ENCODE measurements around the gene CHSY3.

CHSY3 gene

GRCh38 chr5:129951039-129951438 is 46.8 kb downstream of the CHSY3 start:
- DNase-seq, result no peak

- DNase-seq, result no peak
These were observed 54.3 kb downstream of the CHSY3 start for GRCh38 chr5:129958581-129958980.

GRCh38 chr5:129960831-129961230 is 56.6 kb downstream of the CHSY3 start:
- DNase-seq, result no peak

- no peak for DNase-seq
These were observed 58.2 kb downstream of the CHSY3 start for GRCh38 chr5:129962506-129962905.

- DNase-seq, result no peak
These were observed 59.1 kb downstream of the CHSY3 start for GRCh38 chr5:129963359-129963758.

DNA sequence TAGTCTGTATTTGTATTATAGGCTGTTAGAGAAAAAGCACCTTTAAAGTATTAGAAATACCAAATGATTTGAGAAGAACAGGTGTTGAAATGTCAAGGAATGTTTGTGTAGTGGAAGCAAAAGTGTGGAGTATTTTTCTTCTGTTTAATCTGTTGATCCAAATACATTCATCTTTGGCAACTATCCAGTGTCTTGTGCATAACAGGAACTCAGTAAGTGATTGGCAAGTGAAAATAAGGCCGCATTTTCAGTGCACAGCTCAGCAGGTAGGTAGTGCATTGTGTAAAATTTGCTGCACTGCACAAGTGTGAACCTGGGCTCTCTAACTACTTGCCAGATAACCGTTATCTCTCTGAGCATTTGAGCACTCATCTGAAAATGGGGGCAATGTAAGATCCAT is 61.8 kb downstream of the CHSY3 start:
- no peak for DNase-seq

DNA sequence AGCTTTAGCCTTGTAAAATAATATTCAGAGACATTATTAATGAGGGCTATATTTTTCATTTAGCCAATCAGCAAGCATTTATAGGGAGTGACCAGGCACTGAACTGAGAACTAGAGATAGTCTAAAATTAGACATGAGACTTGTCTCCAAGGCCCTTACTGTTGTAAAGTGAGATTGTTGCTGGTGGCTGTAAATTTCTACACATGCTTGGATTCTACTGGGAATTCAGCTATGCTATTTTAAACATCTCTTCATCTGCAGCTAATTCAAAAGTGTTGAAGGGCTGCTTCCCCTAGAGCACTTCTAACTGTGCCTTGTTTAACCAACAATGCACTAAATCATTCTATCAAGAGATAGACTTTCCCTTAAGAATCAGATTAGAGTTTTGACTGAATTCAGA is 67.4 kb downstream of the CHSY3 start:
- no peak for DNase-seq

GRCh38 chr5:129972465-129973141 is 68.3 kb downstream of the CHSY3 start:
- no peak for DNase-seq

DNA sequence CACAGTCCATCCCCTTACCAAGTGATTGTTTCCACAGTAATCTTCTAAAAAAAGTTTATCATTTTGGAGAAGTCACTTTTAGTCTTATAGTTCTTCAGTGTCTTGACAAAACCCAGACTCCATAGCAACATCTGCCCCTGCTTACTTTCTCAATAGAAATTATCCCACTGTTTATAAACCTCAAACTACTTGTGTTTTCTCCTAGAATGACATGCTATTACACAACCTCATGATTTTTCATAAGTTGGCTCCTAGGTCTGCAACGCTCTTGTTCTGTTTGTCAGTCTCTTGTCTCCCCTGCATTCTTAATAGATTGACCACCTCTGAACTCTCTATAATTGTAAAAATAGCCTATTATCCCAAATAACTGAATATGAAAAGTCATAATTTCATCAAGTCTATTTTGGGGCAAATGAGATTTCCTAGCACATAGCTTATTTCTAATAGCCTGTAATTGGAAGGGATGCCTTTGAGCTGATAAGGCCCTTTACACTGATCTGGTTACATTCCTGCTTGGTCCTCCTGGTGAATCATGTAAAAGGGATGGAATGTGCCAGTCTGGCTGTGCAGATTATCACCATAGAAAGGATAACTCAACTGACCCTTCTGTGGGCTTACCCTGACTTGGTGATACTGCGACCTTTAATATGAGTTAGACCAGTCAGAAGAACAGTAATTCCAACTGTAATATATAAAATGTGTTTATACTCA is 69.6 kb downstream of the CHSY3 start:
- no peak for DNase-seq

DNA sequence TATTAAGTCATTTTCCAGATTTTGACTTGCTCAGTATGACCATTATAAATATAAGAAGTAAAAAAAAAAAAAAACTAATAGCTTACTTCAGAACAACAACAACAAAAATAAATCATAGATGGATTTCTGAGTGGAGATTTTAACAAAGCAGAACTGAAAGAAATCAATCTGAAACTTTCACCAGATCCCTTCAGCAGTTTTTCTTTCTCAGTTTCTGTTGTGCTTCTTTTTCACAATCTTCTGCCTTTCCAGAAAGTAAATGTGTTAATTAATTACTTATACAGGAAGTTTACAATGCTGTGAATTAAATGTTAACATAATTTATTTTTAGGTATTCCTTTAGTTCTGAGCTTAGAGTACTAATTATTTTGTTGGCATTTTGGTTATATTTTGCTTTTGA is 73.5 kb downstream of the CHSY3 start:
- no peak for DNase-seq

DNA sequence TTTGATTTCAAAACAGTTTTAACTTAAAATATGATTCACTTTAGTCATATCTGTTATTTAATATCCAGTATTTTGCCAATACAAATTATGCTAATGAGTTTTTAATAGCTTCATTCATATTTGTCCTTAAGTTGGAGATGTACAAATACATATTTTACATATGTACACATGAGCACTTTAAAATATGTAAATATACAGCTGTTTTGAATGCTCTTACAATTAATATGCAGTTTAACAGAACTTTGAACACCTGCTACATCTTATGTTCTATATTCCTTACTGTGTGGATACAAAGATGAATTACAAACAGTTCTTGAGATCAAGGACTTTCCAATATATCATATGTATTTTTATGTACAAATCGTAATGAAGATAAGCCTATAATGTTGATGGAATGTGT is 74.0 kb downstream of the CHSY3 start:
- DNase-seq, result no peak

- DNase-seq, result no peak
These were observed 84.2 kb downstream of the CHSY3 start for GRCh38 chr5:129988453-129988852.

DNA sequence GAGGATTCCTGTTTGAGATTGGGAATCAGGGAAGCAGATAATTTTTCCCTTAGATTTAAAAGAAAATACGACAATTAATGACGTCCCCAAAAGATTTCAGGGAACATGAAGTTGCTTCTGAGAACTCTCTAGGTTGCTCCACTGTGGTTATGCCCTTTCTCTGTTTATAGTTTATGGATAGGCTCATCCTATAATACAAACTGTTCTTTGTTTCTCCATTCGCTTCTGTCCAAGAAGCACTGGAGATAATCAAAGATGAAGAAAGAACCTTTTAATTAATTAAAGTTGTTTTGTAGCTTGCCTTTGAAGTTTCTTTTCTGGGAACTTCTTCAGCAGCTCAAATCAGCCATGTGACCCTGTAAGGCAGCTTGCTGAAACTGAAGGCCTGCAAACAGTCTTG is 87.5 kb downstream of the CHSY3 start:
- no peak for DNase-seq

- DNase-seq, result no peak
These were observed 92.6 kb downstream of the CHSY3 start for GRCh38 chr5:129996896-129997295.

DNA sequence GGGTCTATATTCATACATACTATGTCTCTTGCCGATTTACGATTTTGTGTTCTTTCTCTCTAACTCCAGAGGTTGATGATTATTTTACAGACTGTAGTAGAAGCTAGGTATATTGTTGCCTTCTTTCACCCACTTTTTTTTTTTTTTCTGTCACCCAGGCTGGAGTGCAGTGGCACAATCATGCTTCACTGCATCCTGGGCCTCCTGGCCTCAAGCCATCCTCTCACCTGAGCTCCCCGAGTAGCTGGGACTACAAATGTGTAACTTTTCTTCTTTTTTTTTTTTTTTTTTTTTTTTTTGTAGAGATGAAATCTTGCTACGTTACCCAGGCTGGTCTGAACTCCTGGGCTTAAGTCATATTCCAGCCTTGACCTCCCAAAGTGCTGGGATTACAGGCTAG is 96.2 kb downstream of the CHSY3 start:
- no peak for DNase-seq

DNA sequence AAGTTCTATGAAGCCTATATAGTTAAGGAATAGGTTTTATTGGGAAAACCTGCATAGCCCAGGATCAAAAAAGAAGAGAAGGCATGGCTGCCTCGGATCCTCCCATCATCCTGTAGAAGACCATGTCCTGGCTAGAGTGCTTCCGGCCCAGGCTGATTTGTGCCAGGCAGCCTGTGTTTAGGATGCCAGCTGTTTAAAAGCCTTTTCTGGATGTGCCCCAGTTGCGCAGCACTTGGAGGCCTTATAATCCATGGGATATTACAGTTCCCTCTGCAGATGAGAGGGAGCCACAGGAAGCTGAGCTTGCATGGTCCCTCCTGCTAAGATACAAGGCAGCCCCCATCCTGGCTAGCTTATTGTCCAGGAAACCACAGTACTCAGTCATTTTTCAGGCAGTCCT is 97.9 kb downstream of the CHSY3 start:
- no peak for DNase-seq

DNA sequence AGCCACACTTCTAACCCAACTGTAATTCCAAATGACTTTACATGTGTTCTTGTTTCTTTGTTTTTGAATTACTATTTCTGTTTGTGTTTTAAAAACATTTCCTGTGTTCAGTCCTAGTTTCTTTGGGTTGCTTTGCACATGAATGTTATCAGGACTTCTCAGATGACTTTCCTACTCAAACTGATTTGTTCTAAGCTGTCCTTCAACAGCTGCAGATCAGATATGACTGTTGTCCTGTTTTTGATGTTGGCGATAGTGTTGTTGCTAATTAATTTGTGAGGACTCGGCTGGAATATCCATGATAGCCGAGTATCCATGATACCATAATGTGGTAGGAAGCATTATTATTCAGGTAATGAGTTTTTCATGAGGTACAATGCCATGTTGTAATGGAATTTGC is 98.6 kb downstream of the CHSY3 start:
- no peak for DNase-seq

DNA sequence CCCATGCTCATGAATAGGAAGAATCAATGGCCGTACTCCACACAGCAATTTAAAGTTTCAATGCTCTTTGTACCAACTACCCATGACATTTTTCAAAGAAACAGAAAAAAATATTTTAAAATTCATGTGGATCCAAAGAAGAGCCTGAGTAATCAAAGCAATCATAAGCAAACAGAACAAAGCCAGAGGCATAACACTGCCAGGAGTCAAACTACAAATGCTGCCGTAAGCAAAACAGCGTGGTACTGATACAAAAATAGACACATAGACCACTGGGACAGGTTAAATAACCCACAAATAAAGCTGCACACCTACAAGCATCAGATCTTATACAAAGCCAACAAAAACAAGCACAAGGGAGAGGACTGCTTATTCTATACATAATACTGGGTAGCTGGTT is 107.7 kb downstream of the CHSY3 start:
- no peak for DNase-seq

DNA sequence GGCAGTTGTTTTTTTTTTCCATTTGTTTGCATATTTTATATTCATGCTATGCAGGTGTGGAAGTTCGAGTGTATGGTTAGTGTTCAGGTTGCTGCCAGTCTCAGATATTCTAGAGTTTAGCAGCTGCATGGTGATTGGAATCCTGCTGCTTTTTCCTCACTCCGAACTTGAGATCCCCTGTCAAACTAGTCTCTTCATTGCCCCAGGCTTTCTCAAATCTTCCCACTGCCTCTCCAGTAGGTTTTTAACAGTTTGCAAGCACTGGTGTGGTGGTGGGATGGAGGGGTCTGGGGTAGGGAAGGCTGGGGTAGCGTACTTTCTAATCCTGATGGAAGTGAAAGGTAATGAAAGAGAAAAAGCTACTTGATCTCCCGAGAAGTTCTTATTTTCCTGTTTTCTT is 112.9 kb downstream of the CHSY3 start:
- no peak for DNase-seq

GRCh38 chr5:130018641-130019040 is 114.4 kb downstream of the CHSY3 start:
- no peak for DNase-seq

DNA sequence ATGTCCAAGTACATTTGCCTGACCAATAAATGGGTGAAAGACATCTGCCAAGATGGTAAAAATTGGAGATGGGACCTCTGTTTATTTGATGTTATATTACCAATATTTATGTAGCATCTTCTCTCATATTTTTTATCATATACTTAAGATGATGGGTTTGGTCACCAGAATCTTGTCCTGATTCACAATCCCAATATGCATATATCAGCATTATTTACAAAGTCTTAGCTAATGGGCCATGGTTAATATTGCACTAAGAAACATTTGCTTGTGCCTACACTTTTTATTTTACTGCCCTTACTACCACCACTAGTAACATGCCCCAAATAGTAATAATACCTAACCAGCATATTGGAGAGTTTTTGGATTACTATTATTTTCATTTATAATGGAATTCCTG is 116.7 kb downstream of the CHSY3 start:
- DNase-seq, result no peak

- DNase-seq, result no peak
These were observed 117.6 kb downstream of the CHSY3 start for GRCh38 chr5:130021876-130022275.

GRCh38 chr5:130023604-130024003 is 119.3 kb downstream of the CHSY3 start:
- no peak for DNase-seq

GRCh38 chr5:130024006-130024405 is 119.7 kb downstream of the CHSY3 start:
- no peak for DNase-seq

- DNase-seq, result no peak
These were observed 121.2 kb downstream of the CHSY3 start for GRCh38 chr5:130025511-130025910.
